H1 (cell line): ENCODE measurements around the gene OR10J5. TPM values are rescaled to one million over a fixed set of nuclear protein-coding genes. Genes with fewer than 3 reads are reported as not detected.

ENCODE experiments used
- BRCA1 ChIP-seq: IDR thresholded peaks from 2 replicates; pipeline ENCODE4 v1.6.1; 2012; ENCODE audit warnings: low read depth, low read length, improper control_type of control experiment
- CHD7 ChIP-seq: fragments of 300-600 bp; sonication (generic); IDR thresholded peaks from 2 replicates; pipeline ENCODE4 v1.7.1; 2012; ENCODE audit warnings: low read length, moderate library complexity, mild to moderate bottlenecking, inconsistent platforms; ENCODE audit not compliant: insufficient replicate concordance
- HDAC2 ChIP-seq, 2 experiments: fragments of 300-600 bp in 1 of 2; sonication (generic) in 1 of 2; IDR thresholded peaks; 2 replicates each; pipeline ENCODE4 v1.6.1; 2011 to 2012; ENCODE audit warnings: low read depth in 2 of 2, low read length in 2 of 2, mild to moderate bottlenecking in 2 of 2, moderate library complexity in 2 of 2, borderline replicate concordance in 1 of 2, inconsistent platforms in 1 of 2
- KDM1A ChIP-seq: fragments of 200-600, 300-600 bp; sonication (generic); IDR thresholded peaks from 2 replicates; pipeline ENCODE4 v1.7.1; 2016; ENCODE audit warnings: mild to moderate bottlenecking, low read length, borderline replicate concordance
- KDM5A ChIP-seq: fragments of 200-600 bp; IDR thresholded peaks from 2 replicates; pipeline ENCODE4 v1.7.1; 2012; ENCODE audit warnings: mild to moderate bottlenecking, low read length, inconsistent platforms, mixed read lengths
- polyA plus RNA-seq, 7 experiments: library from polyadenylated mRNA; depleted of rRNA in 3 of 7; stranded (reverse) in 5 of 7; unstranded in 2 of 7; fragments of >200 nt in 5 of 7; fragments of 200-250 nt in 2 of 7; gene quantifications; 1 replicate in 5 of 7; 2 replicates in 1 of 7; 4 replicates in 1 of 7; pipeline versions ENCODE4 v1.2.1 to v1.2.3, GENCODE V29; 2011 to 2013; ENCODE audit warnings: missing spikeins in 2 of 7, mixed read lengths in 2 of 7
- total RNA-seq: library from RNA; stranded (reverse); fragmentation: NEBNext Ultra II Directional; extraction: Animal tissue kit (Norgen Biotek cat#: 25700); gene quantifications from 2 replicates; pipeline ENCODE4 v1.2.1, GENCODE V29; 2021
- TF ChIP-seq, protein P1 (sequence below): IDR thresholded peaks from 2 replicates; pipeline ENCODE4 v1.6.1; 2011; ENCODE audit warnings: low read depth, mild to moderate bottlenecking, low read length; ENCODE audit not compliant: insufficient read depth

Gene OR10J5
- total and polyA plus RNA-seq, 2 of the 8 experiments (the other 6 are each of a cell fraction or from before 2014, with no cell fraction given), result not detected

DNA sequence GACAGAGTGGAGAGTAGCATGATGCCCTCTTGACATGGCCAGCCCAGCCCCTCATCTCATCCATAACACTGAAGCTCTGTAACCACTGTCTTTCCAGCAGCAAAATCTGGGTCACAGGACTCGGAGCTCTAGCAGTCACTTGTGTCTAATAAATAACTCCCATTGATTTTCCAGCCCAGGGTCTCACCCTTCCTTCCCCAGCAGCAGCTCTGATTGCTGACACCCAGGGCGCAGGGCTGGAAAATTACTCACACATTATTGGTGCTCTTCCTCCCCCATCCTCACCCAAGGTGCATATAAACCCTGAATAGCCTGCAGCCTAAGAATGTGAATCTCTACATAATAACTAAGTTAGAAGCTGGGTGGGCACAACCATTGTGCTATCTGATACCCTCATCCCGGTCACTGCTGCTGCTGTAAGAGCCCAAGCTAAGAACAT, 21.1 kb upstream of the OR10J5 start (continued):
- TF ChIP-seq CHD7 (no peak), KDM5A (no peak), HDAC2 (IDR thresholded peaks at IDR 0.05; ENCODE audit: borderline replicate concordance in 1 of 2, low read depth in 2 of 2, low read length in 2 of 2) (no peak), KDM1A (no peak), BRCA1 (no peak)
- TF ChIP-seq, protein P1, sequence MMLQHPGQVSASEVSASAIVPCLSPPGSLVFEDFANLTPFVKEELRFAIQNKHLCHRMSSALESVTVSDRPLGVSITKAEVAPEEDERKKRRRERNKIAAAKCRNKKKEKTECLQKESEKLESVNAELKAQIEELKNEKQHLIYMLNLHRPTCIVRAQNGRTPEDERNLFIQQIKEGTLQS, result no peak
